Tibial artery (tissue), 4 donors: ENCODE data around the gene GLRB.

Experiments used
- DNase-seq, 2 donors: peaks; one replicate each; pipeline ENCODE4 v3.0.0-alpha.2; 2019
- H3K27ac ChIP-seq, 2 donors: fragments of 200-600 bp; sonication (generic) in 1 of 2; 1 replicate in 1 of 2; 2 replicates in 1 of 2; pipeline ENCODE4 v1.5.1; 2018 to 2019; ENCODE audit warnings: mild to moderate bottlenecking in 1 of 2
- H3K27me3 ChIP-seq, 2 donors: fragments of 200-600 bp; sonication (generic) in 1 of 2; one replicate each; pipeline versions ENCODE4 v1.5.1 to v1.6.0; 2016 to 2019
- H3K36me3 ChIP-seq, 3 donors: fragments of 200-600 bp; sonication (generic) in 2 of 3; one replicate each; pipeline ENCODE4 v1.5.1; 2016 to 2019; ENCODE audit warnings: mild to moderate bottlenecking in 2 of 3
- H3K4me1 ChIP-seq, 4 donors: fragments of 200-600 bp; sonication (generic) in 2 of 4; 1 replicate in 3 of 4; 2 replicates in 1 of 4; pipeline ENCODE4 v1.5.1; 2016 to 2019
- H3K4me3 ChIP-seq, 2 donors: fragments of 200-600 bp; sonication (generic) in 1 of 2; 1 replicate in 1 of 2; 2 replicates in 1 of 2; pipeline ENCODE4 v1.5.1; 2018 to 2019; ENCODE audit warnings: mild to moderate bottlenecking in 2 of 2
- H3K9me3 ChIP-seq, 3 donors: fragments of 200-600 bp; sonication (generic) in 1 of 3; one replicate each; pipeline ENCODE4 v1.5.1; 2016 to 2019
- intact Hi-C: fragments of 100-400 bp; cut with DNase I; formaldehyde crosslinking; loops from one replicate; pipeline ENCODE4 v1.15.0; 2023; ENCODE audit warnings: low total_unique reads
- TF ChIP-seq, protein P1 (sequence below), 2 experiments: fragments of 200-600 bp in 1 of 2; fragments of 450-650 bp in 1 of 2; IDR thresholded peaks; one replicate each; pipeline ENCODE4 v1.5.1; 2017 to 2019; ENCODE audit warnings: antibody characterized with exemption in 2 of 2, mild to moderate bottlenecking in 1 of 2, moderate library complexity in 1 of 2

The GLRB gene

DNA sequence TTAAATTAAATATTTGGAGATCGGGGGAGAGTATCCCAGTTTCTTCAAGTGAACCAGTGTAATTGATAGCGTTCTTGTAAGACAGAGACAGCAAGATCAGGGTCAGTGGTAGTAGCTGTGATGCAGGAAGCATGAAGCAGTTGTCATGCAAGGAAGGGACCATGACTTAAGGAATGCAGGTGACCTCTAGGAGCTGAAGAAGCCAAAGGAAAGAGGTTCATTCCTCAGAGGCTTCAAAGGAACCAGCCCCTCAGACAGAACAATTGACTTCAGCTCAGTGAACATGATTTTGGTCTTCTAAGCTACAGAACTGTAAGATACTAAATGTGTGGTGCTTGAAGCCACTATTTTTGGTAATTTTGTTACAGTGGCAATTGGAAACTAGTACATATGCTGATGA, 51.6 kb downstream of the GLRB start:
- H3K4me3 ChIP-seq, result no peak overlapping the region
- no peak overlapping the region for H3K27ac ChIP-seq
- TF ChIP-seq, protein P1, sequence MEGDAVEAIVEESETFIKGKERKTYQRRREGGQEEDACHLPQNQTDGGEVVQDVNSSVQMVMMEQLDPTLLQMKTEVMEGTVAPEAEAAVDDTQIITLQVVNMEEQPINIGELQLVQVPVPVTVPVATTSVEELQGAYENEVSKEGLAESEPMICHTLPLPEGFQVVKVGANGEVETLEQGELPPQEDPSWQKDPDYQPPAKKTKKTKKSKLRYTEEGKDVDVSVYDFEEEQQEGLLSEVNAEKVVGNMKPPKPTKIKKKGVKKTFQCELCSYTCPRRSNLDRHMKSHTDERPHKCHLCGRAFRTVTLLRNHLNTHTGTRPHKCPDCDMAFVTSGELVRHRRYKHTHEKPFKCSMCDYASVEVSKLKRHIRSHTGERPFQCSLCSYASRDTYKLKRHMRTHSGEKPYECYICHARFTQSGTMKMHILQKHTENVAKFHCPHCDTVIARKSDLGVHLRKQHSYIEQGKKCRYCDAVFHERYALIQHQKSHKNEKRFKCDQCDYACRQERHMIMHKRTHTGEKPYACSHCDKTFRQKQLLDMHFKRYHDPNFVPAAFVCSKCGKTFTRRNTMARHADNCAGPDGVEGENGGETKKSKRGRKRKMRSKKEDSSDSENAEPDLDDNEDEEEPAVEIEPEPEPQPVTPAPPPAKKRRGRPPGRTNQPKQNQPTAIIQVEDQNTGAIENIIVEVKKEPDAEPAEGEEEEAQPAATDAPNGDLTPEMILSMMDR (IDR thresholded peaks at IDR 0.05), result no peak
- no peaks in the 10 kb centered on the region for H3K27me3 ChIP-seq
- DNase-seq, result no peak
- intact Hi-C loops, result no loop called here
- H3K36me3 ChIP-seq, result no peaks in the 10 kb centered on the region
- H3K4me1 ChIP-seq, result no peaks in the 10 kb centered on the region
- no peaks in the 10 kb centered on the region for H3K9me3 ChIP-seq

DNA sequence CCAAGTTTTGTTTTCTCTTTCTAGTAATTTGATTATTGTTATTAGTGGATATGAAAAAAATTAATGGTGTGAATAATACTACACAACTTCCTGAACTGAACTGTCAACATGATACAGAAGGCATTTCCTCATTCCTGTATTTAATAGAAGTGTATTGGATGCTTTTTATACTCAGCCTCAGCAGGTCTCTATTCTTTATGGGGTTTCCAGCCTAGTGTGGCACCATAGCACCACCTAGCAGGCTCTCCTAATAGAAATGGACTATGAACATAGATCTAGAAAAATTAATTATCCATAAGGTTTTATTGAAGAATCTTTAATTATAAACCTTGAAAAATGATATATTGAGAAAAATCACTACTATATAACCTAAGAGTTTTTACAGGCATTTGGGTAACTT, 52.4 kb downstream of the GLRB start:
- no peak for DNase-seq
- Histone ChIP-seq H3K4me3 (no peak overlapping the region), H3K9me3 (no peaks in the 10 kb centered on the region), H3K4me1 (no peaks in the 10 kb centered on the region), H3K36me3 (no peaks in the 10 kb centered on the region), H3K27ac (no peak overlapping the region), H3K27me3 (no peaks in the 10 kb centered on the region)
- intact Hi-C loops, result no loop called here
- TF ChIP-seq, protein P1 (IDR thresholded peaks at IDR 0.05), result peak; percentile 10 to 34

DNA sequence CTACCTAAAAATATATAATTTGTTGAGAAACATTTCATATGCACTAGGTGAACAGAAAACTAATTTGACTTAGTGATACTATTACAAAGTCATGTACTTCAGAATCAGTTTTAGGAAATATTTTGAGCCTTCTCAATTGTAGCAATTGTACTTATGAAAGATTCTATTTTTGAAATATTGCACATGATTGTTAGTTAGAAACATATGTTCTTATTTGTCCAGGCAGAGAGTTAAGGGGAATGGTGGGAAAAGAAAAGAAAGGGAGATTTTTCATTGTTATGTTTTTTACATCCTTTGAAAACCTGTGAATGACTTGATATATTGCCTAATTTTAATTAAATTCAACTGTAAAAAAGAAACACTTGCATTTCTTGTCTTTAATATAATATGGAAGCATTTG, 66.0 kb downstream of the GLRB start:
- Histone ChIP-seq H3K36me3 (no peaks in the 10 kb centered on the region), H3K27me3 (no peaks in the 10 kb centered on the region), H3K27ac (no peak overlapping the region), H3K9me3 (no peaks in the 10 kb centered on the region), H3K4me1 (no peaks in the 10 kb centered on the region), H3K4me3 (no peak overlapping the region)
- no peak for DNase-seq
- TF ChIP-seq, protein P1 (IDR thresholded peaks at IDR 0.05), result no peak
- intact Hi-C loops, result no loop called here

DNA sequence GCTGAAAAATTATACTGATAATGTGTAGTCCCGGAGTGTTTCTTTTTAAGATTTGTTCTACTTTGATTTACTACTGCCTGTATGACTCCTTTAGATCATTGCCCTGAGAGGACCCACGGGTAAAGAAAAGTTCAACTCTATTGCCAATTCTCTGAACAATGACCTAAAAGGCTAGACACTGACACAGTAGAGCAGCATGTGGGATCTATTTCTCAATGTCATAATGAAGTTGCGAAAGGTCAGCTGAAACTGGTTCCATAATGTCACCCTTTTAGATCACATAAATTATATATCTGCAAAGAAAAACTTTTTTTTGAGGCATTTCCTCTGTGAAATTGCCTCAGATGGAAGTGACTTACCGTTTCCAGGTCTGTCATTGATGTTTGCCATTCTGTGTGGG, 67.4 kb downstream of the GLRB start:
- Histone ChIP-seq H3K27me3 (no peaks in the 10 kb centered on the region), H3K4me1 (no peaks in the 10 kb centered on the region), H3K36me3 (no peaks in the 10 kb centered on the region), H3K27ac (no peak overlapping the region), H3K4me3 (no peak overlapping the region), H3K9me3 (no peaks in the 10 kb centered on the region)
- TF ChIP-seq, protein P1 (IDR thresholded peaks at IDR 0.05), result no peak
- DNase-seq, result no peak
- intact Hi-C loops, result no loop called here

DNA sequence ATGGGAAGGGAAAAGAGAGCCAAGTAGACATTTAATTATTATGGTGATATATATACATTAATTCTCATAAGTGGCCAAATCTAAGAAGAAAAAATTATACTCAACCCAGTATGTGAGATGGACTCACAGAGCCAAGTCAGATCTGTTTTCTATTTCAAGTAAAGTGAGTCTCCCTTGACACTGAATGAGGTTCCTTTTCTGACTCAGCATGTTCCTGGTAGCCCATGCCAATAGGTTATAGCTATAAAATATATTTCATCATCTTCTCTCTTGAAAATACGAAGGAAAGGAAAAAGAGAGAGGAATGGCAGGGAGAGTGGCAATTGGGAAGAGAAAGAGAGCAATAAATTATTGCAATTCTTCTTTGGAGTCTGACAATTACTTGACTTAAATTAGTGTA, 75.8 kb downstream of the GLRB start:
- TF ChIP-seq, protein P1 (IDR thresholded peaks at IDR 0.05), result no peak
- no peaks in the 10 kb centered on the region for H3K36me3 ChIP-seq
- H3K4me1 ChIP-seq, result peaks cover 0 to 6% (median 0%) of the 10 kb centered on the region in 4 donors
- DNase-seq, result no peak
- intact Hi-C loops, result no loop called here
- H3K4me3 ChIP-seq, result no peak overlapping the region
- H3K27ac ChIP-seq, result no peak overlapping the region
- no peaks in the 10 kb centered on the region for H3K27me3 ChIP-seq
- no peaks in the 10 kb centered on the region for H3K9me3 ChIP-seq

- intact Hi-C loops, result no loop called here
- Histone ChIP-seq H3K4me1 (no peaks in the 10 kb centered on the region), H3K27me3 (no peaks in the 10 kb centered on the region), H3K36me3 (peaks cover 3 to 10% (median 9%) of the 10 kb centered on the region in 3 donors), H3K4me3 (no peak overlapping the region), H3K27ac (no peak overlapping the region), H3K9me3 (no peaks in the 10 kb centered on the region)
- DNase-seq, result no peak
- TF ChIP-seq, protein P1 (IDR thresholded peaks at IDR 0.05), result no peak
These were observed 90.1 kb downstream of the GLRB start for GRCh38 chr4:157165935-157166610.
